SK-MEL-5 (cell line): Measurements from ENCODE around the gene EIF2B1. TPM values are rescaled to one million over a fixed set of nuclear protein-coding genes. Genes with fewer than 3 reads are reported as not detected.
"Not testable (repeated sequence)": the region's sequence is repeated elsewhere in the genome, so short reads cannot be mapped to it uniquely, and the experiment has no call there.

Experiments
- DNase-seq: peaks from one replicate; pipeline ENCODE4 v3.0.0-alpha.2; 2016; ENCODE audit warnings: low read depth, low spot score
- in situ Hi-C: cut with HindIII; loops from 2 replicates; pipeline ENCODE4 v1.10.0; 2016; ENCODE audit warnings: low sequenced_read_pairs, high pct_unique_total_duplicates, low pct_unique_long_range_greater_than_20kb
- total RNA-seq: library from RNA; depleted of rRNA; stranded (reverse); fragments of >200 nt; shearing (Covaris generic); gene quantifications from 2 replicates; pipeline ENCODE4 v1.2.3, GENCODE V29; 2014

EIF2B1 gene
- total RNA-seq, 1 experiment from 2014 or later = 76.6 TPM

- no peak for DNase-seq
- in situ Hi-C loops = no loop called here
Measured at GRCh38 chr12:123634142-123634561, 666 bp upstream of the EIF2B1 start.

- DNase-seq = no peak
- in situ Hi-C loops = no loop called here
Measured at GRCh38 chr12:123621619-123622530, 11.6 kb downstream of the EIF2B1 start.

- in situ Hi-C loops = no loop called here
- DNase-seq = no peak
Measured at GRCh38 chr12:123621101-123621500, 12.4 kb downstream of the EIF2B1 start.

- DNase-seq = no peak
- in situ Hi-C loops = no loop called here
Measured at GRCh38 chr12:123617580-123617979, 15.9 kb downstream of the EIF2B1 start.

GRCh38 chr12:123617144-123617543 is 16.3 kb downstream of the EIF2B1 start:
- DNase-seq = no peak
- in situ Hi-C loops = no loop called here

- in situ Hi-C loops = no loop called here
- DNase-seq = no peak
Measured at GRCh38 chr12:123614531-123614930, 19.0 kb downstream of the EIF2B1 start.

- in situ Hi-C loops = no loop called here
- DNase-seq = no peak
Measured at GRCh38 chr12:123614110-123614509, 19.4 kb downstream of the EIF2B1 start.

- no peak for DNase-seq
- in situ Hi-C loops = no loop called here
Measured at GRCh38 chr12:123608182-123608581, 25.3 kb downstream of the EIF2B1 start.

GRCh38 chr12:123607756-123608155 is 25.7 kb downstream of the EIF2B1 start:
- no peak for DNase-seq
- in situ Hi-C loops = no loop called here

GRCh38 chr12:123603495-123603894 is 30.0 kb downstream of the EIF2B1 start:
- DNase-seq, in situ Hi-C loops: not testable (repeated sequence)

GRCh38 chr12:123602651-123603195 is 30.8 kb downstream of the EIF2B1 start:
- in situ Hi-C loops = no loop called here
- DNase-seq = peak; percentile 67

GRCh38 chr12:123601602-123602489 is 31.6 kb downstream of the EIF2B1 start, which contains the start of gene DDX55:
TSS of gene DDX55 (plus strand) at chr12:123602099. CDS start at chr12:123602149, 50 bp downstream.
- DNase-seq = peak; percentile 84
- in situ Hi-C loops = no loop called here

- no peak for DNase-seq
- in situ Hi-C loops = no loop called here
Measured at GRCh38 chr12:123599721-123600120, 33.8 kb downstream of the EIF2B1 start.

GRCh38 chr12:123599310-123599709 is 34.2 kb downstream of the EIF2B1 start:
- DNase-seq = no peak
- in situ Hi-C loops = no loop called here

- DNase-seq = no peak
- in situ Hi-C loops = no loop called here
Measured at GRCh38 chr12:123598522-123598921, 35.0 kb downstream of the EIF2B1 start.

- in situ Hi-C loops = no loop called here
- no peak for DNase-seq
Measured at GRCh38 chr12:123597100-123597499, 36.4 kb downstream of the EIF2B1 start.

GRCh38 chr12:123595729-123596128 is 37.8 kb downstream of the EIF2B1 start:
- in situ Hi-C loops = no loop called here

More at GRCh38 chr12:123595729-123596128, 37.8 kb downstream of the EIF2B1 start:
- DNase-seq = no peak
